Muscle layer of duodenum (tissue), 2 donors: Measurements from ENCODE around the gene LENEP.

Source experiments
- H3K27ac ChIP-seq: one replicate; pipeline ENCODE4 v1.7.0; 2013; ENCODE audit warnings: mild to moderate bottlenecking, low read length
- H3K27me3 ChIP-seq: one replicate; pipeline ENCODE4 v1.7.0; 2013; ENCODE audit warnings: low read depth, mild to moderate bottlenecking, control low read depth, low read length
- H3K36me3 ChIP-seq, 2 donors: one replicate each; pipeline ENCODE4 v1.7.0; 2013; ENCODE audit warnings: low read length in 2 of 2, control low read depth in 1 of 2, mild to moderate bottlenecking in 1 of 2; ENCODE audit not compliant: insufficient read depth in 2 of 2, control insufficient read depth in 1 of 2
- H3K4me1 ChIP-seq, 2 donors: one replicate each; pipeline ENCODE4 v1.7.0; 2013; ENCODE audit warnings: low read length in 2 of 2, mild to moderate bottlenecking in 2 of 2, control low read depth in 1 of 2, moderate library complexity in 1 of 2; ENCODE audit not compliant: insufficient read depth in 2 of 2, control insufficient read depth in 1 of 2
- H3K4me3 ChIP-seq, 2 donors: one replicate each; pipeline ENCODE4 v1.7.0; 2013; ENCODE audit warnings: low read length in 2 of 2, low read depth in 1 of 2, mild to moderate bottlenecking in 1 of 2
- H3K9me3 ChIP-seq, 2 donors: one replicate each; pipeline ENCODE4 v1.7.0; 2013; ENCODE audit warnings: low read length in 2 of 2, control low read depth in 1 of 2, mild to moderate bottlenecking in 1 of 2; ENCODE audit not compliant: control insufficient read depth in 1 of 2
- donor health status: healthy.

LENEP gene

GRCh38 chr1:155026588-155026987 is 33.2 kb downstream of the LENEP start:
- Histone ChIP-seq H3K4me3 (no peak overlapping the region), H3K36me3 (no peaks in the 10 kb centered on the region), H3K4me1 (no peaks in the 10 kb centered on the region), H3K27ac (no peak overlapping the region), H3K9me3 (no peaks in the 10 kb centered on the region), H3K27me3 (no peaks in the 10 kb centered on the region)

- no peak overlapping the region for H3K27ac ChIP-seq
- H3K4me3 ChIP-seq = no peak overlapping the region
- H3K4me1 ChIP-seq = no peaks in the 10 kb centered on the region
- H3K9me3 ChIP-seq = no peaks in the 10 kb centered on the region
- H3K36me3 ChIP-seq = no peaks in the 10 kb centered on the region
- no peaks in the 10 kb centered on the region for H3K27me3 ChIP-seq
Observed at GRCh38 chr1:155029513-155030242, 36.3 kb downstream of the LENEP start.

- Histone ChIP-seq H3K36me3 (no peaks in the 10 kb centered on the region), H3K27me3 (no peaks in the 10 kb centered on the region), H3K27ac (no peak overlapping the region), H3K9me3 (no peaks in the 10 kb centered on the region), H3K4me1 (no peaks in the 10 kb centered on the region), H3K4me3 (no peak overlapping the region)
Observed at GRCh38 chr1:155030243-155030795, 36.9 kb downstream of the LENEP start.

- no peak overlapping the region for H3K27ac ChIP-seq
Observed at GRCh38 chr1:155030899-155031298, 37.5 kb downstream of the LENEP start.

GRCh38 chr1:155032886-155033285 is 39.5 kb downstream of the LENEP start:
- H3K36me3 ChIP-seq = no peaks in the 10 kb centered on the region
- H3K27me3 ChIP-seq = no peaks in the 10 kb centered on the region
- no peaks in the 10 kb centered on the region for H3K9me3 ChIP-seq
- H3K4me3 ChIP-seq = no peak overlapping the region
- no peak overlapping the region for H3K27ac ChIP-seq
- H3K4me1 ChIP-seq = peaks cover 0 to 2% of the 10 kb centered on the region in 2 donors

More at GRCh38 chr1:155030899-155031298, 37.5 kb downstream of the LENEP start:
- Histone ChIP-seq H3K27me3 (no peaks in the 10 kb centered on the region), H3K4me3 (no peak overlapping the region), H3K4me1 (no peaks in the 10 kb centered on the region), H3K9me3 (no peaks in the 10 kb centered on the region), H3K36me3 (no peaks in the 10 kb centered on the region)

- no peak within 1 kb of the TSS for H3K27ac ChIP-seq
- H3K27me3 ChIP-seq = no peaks in the 10 kb centered on the region
- no peaks in the 10 kb centered on the region for H3K9me3 ChIP-seq
- H3K4me3 ChIP-seq = no peak within 1 kb of the TSS
- H3K4me1 ChIP-seq = peaks cover 0 to 8% of the 10 kb centered on the region in 2 donors
- no peaks in the 10 kb centered on the region for H3K36me3 ChIP-seq
Observed at GRCh38 chr1:155033524-155033923, 40.1 kb downstream of the LENEP start, which contains the start of the genes DCST1 and DCST2. DCST1 (plus strand) TSS chr1:155033824; CDS start chr1:155034037, 213 bp downstream. DCST2 (minus strand) TSS chr1:155033781; CDS start chr1:155033701, 80 bp downstream.

GRCh38 chr1:155034318-155035208 is 41.2 kb downstream of the LENEP start:
- H3K36me3 ChIP-seq = no peaks in the 10 kb centered on the region
- H3K4me3 ChIP-seq = no peak overlapping the region
- no peaks in the 10 kb centered on the region for H3K27me3 ChIP-seq
- H3K27ac ChIP-seq = no peak overlapping the region
- no peaks in the 10 kb centered on the region for H3K9me3 ChIP-seq
- H3K4me1 ChIP-seq = peaks cover 0 to 8% of the 10 kb centered on the region in 2 donors

GRCh38 chr1:155035936-155036335 is 42.5 kb downstream of the LENEP start:
- Histone ChIP-seq H3K36me3 (no peaks in the 10 kb centered on the region), H3K4me1 (peaks cover 0 to 8% of the 10 kb centered on the region in 2 donors), H3K27ac (no peak overlapping the region), H3K4me3 (no peak overlapping the region), H3K9me3 (no peaks in the 10 kb centered on the region), H3K27me3 (no peaks in the 10 kb centered on the region)

- no peaks in the 10 kb centered on the region for H3K9me3 ChIP-seq
- no peak overlapping the region for H3K27ac ChIP-seq
- no peak overlapping the region for H3K4me3 ChIP-seq
- H3K4me1 ChIP-seq = peaks cover 0 to 8% of the 10 kb centered on the region in 2 donors
- no peaks in the 10 kb centered on the region for H3K36me3 ChIP-seq
- H3K27me3 ChIP-seq = no peaks in the 10 kb centered on the region
Observed at GRCh38 chr1:155037043-155037442, 43.7 kb downstream of the LENEP start.

- Histone ChIP-seq H3K9me3 (no peaks in the 10 kb centered on the region), H3K27ac (no peak overlapping the region), H3K4me1 (peaks cover 0 to 8% of the 10 kb centered on the region in 2 donors), H3K36me3 (no peaks in the 10 kb centered on the region), H3K4me3 (no peak overlapping the region), H3K27me3 (no peaks in the 10 kb centered on the region)
Observed at GRCh38 chr1:155037851-155038441, 44.6 kb downstream of the LENEP start.
